ENCODE results near the gene SOX13. TPM values are rescaled to one million over a fixed set of nuclear protein-coding genes. Genes with fewer than 3 reads are reported as not detected.

The SOX13 gene
- total and polyA plus RNA-seq, 2 of the 4 experiments (the other 2 are of a cell fraction) = 0.54 to 3.5 TPM

- peak overlapping the region; percentile 56 for H2AK9ac ChIP-seq (replicated peaks; ENCODE audit: low read depth, low read length, poor library complexity)
- 73% methylated on average over 8 of the region's 8 CpGs; no CpG with 5 or more reads in 1 of the 2 experiments for WGBS, 2 experiments (ENCODE audit: extremely low coverage in 2 of 2, insufficient read length in 1 of 2)
- intact Hi-C loops (cut with micrococcal nuclease) = no loop called here
Observed at GRCh38 chr1:204126386-204126785, 53.5 kb downstream of the SOX13 start.

More at GRCh38 chr1:204126386-204126785, 53.5 kb downstream of the SOX13 start:
- Histone ChIP-seq H3K23ac (ENCODE audit: low read depth, low read length) (no peak overlapping the region), H3K9me3 (ENCODE audit: control insufficient read depth, insufficient read depth, low read length) (no peaks in the 10 kb centered on the region), H2BK120ac (ENCODE audit: low read depth, low read length) (no peak overlapping the region), H2AFZ (replicated peaks; ENCODE audit: low read length, poor library complexity) (peak overlapping the region; percentile 5), H3K4ac (ENCODE audit: low read depth, low read length) (no peak overlapping the region; the same call in 1 of the 2 replicates), H3K9me1 (ENCODE audit: insufficient read depth, low read length) (peaks cover 8% of the 10 kb centered on the region), H3K9ac (ENCODE audit: low read depth, low read length) (no peak overlapping the region), H3K4me3 (ENCODE audit: insufficient read depth, low read depth, low read length) (no peak overlapping the region), H3K36me3 (ENCODE audit: control insufficient read depth, insufficient read depth, low read length) (peaks cover 7% of the 10 kb centered on the region), H4K8ac (ENCODE audit: low read depth in 2 of 2, low read length in 2 of 2) (no peak overlapping the region), H3K27ac (ENCODE audit: insufficient read depth, low read length) (no peak overlapping the region), H3K79me1 (ENCODE audit: low read depth in 1 of 2, low read length in 2 of 2) (no peaks in the 10 kb centered on the region), H4K5ac (ENCODE audit: low read depth, low read length) (no peak overlapping the region), H2BK15ac (ENCODE audit: low read depth, low read length) (no peak overlapping the region), H4K91ac (ENCODE audit: insufficient read depth, low read depth, low read length) (no peak overlapping the region), H2AK5ac (ENCODE audit: low read depth, low read length) (no peak overlapping the region), H2BK20ac (ENCODE audit: low read depth, low read length) (no peak overlapping the region), H3K56ac (ENCODE audit: extremely low read depth, insufficient read depth, low read length) (no peak overlapping the region), H3K14ac (replicated peaks; ENCODE audit: low read depth, low read length) (no peak overlapping the region), H4K20me1 (ENCODE audit: insufficient read depth, low read length) (no peaks in the 10 kb centered on the region), H3K27me3 (ENCODE audit: control insufficient read depth, insufficient read depth, low read length) (no peaks in the 10 kb centered on the region), H3K18ac (ENCODE audit: low read depth, low read length) (no peak overlapping the region), H3K4me1 (ENCODE audit: control insufficient read depth, insufficient read depth, low read length) (peaks cover 16% of the 10 kb centered on the region), H2BK5ac (ENCODE audit: low read depth, low read length, poor library complexity, severe bottlenecking) (no peak overlapping the region), H3K4me2 (ENCODE audit: low read depth, low read length) (no peak overlapping the region)
- ChIA-PET POLR2A (ENCODE audit: unreplicated experiment) (no interaction called here), CTCF (interaction anchor here (7.8 kb wide), 1 partner anchor 256 kb away, joined by 95 read pairs; no protein-coding TSS in a partner anchor)
- ATAC-seq (ENCODE audit: low read depth) (no peak), DNase-seq (no peak)
- no TSS peak for BruUV-seq (replicated peaks)
- in situ Hi-C loops (cut with MboI; ENCODE audit: low sequenced_read_pairs) (loop anchor here (5.0 kb wide), 1 partner anchor 254 kb away; no protein-coding TSS in a partner anchor), dilution Hi-C loops (cut with HindIII; ENCODE audit: low sequenced_read_pairs, unreplicated experiment) (loop anchor here (25.0 kb wide), 1 partner anchor 264 kb away; the partner anchor contains the start of gene SNRPE)
- TF ChIP-seq SMC3 (IDR thresholded peaks at IDR 0.05; ENCODE audit: low read depth, low read length) (no peak), CEBPB (IDR thresholded peaks at IDR 0.05; ENCODE audit: low read depth, low read length) (no peak), MXI1 (IDR thresholded peaks at IDR 0.05; ENCODE audit: borderline replicate concordance, low read depth, low read length) (no peak), CTCF (conservative IDR thresholded peaks at IDR 0.05; ENCODE audit: low read depth, low read length) (no peak), POLR2A (IDR thresholded peaks at IDR 0.05; ENCODE audit: low read depth, low read length) (no peak), RFX5 (IDR thresholded peaks at IDR 0.05; ENCODE audit: low read depth, low read length) (no peak), BHLHE40 (IDR thresholded peaks at IDR 0.05; ENCODE audit: low read depth, low read length) (no peak), FOS (IDR thresholded peaks at IDR 0.05; ENCODE audit: low read depth, low read length) (no peak), RAD21 (IDR thresholded peaks at IDR 0.05; ENCODE audit: low read length) (no peak)
- TF ChIP-seq, protein P1, sequence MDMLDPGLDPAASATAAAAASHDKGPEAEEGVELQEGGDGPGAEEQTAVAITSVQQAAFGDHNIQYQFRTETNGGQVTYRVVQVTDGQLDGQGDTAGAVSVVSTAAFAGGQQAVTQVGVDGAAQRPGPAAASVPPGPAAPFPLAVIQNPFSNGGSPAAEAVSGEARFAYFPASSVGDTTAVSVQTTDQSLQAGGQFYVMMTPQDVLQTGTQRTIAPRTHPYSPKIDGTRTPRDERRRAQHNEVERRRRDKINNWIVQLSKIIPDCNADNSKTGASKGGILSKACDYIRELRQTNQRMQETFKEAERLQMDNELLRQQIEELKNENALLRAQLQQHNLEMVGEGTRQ (IDR thresholded peaks at IDR 0.05; ENCODE audit: low read depth, low read length) = no peak
